ENCODE data around the gene STXBP2.

- TF ChIP-seq, protein P1, sequence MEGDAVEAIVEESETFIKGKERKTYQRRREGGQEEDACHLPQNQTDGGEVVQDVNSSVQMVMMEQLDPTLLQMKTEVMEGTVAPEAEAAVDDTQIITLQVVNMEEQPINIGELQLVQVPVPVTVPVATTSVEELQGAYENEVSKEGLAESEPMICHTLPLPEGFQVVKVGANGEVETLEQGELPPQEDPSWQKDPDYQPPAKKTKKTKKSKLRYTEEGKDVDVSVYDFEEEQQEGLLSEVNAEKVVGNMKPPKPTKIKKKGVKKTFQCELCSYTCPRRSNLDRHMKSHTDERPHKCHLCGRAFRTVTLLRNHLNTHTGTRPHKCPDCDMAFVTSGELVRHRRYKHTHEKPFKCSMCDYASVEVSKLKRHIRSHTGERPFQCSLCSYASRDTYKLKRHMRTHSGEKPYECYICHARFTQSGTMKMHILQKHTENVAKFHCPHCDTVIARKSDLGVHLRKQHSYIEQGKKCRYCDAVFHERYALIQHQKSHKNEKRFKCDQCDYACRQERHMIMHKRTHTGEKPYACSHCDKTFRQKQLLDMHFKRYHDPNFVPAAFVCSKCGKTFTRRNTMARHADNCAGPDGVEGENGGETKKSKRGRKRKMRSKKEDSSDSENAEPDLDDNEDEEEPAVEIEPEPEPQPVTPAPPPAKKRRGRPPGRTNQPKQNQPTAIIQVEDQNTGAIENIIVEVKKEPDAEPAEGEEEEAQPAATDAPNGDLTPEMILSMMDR (IDR thresholded peaks at IDR 0.05): no peak
- no peak for TF ChIP-seq POLR2A (IDR thresholded peaks at IDR 0.05)
Observed at GRCh38 chr19:7689165-7689564, 52.3 kb downstream of the STXBP2 start.

All from esophagus squamous epithelium (tissue), 4 donors.